Thyroid gland (tissue), 4 donors: ENCODE results near the gene BCAS3.

Source experiments
- CTCF ChIP-seq, 6 experiments: fragments of 200-600 bp in 3 of 6; fragments of 450-650 bp in 3 of 6; sonication (generic) in 3 of 6; IDR thresholded peaks; one replicate each; pipeline ENCODE4 v1.5.1; 2016 to 2019; ENCODE audit warnings: antibody characterized with exemption in 6 of 6, mild to moderate bottlenecking in 2 of 6, inconsistent platforms in 1 of 6, moderate library complexity in 1 of 6
- POLR2A ChIP-seq, 2 donors: fragments of 450-650 bp; IDR thresholded peaks; one replicate each; pipeline ENCODE4 v1.6.1; 2017; ENCODE audit warnings: antibody characterized with exemption in 2 of 2, mild to moderate bottlenecking in 2 of 2, moderate library complexity in 1 of 2

DNA sequence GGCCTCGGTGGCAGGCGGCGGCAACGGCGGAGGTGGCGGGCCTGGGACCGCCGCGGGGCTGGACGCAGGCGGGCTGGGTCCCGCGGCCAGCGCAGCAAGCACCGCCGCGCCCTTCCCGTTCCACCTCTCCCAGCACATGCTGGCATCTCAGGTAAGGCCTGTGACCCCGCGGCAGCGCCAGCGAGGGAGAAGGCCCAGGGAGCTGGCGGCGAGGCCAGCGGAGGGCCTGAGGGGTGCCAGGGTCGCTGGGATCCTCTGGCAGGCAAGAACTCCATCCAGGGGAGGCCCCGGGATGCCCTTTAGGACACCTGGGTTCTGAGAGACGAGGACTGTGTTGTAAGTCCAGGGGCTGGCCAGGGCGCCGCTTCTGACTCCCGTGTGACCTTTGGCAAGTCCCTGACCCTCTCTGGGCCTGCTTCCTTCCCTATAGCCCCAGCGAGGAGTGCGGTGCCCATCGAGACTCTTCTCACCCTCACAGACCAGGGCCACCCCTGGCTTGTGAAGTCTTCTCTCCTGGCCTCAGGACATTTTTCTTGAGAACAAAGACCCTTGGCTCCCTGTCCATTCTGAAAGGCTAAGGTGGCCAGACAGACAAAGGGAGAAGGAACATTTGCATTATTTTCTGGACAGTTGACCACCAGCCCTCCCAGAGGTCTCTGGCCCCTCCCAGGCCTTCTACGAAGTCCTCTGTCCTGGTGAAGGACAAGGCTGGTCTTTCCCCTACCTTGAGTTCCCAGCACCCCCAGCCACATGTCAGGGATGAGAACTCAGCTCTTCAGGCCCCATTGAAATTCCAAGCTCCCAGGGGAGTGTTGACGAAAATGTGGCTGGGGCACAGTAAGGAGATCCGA is 728.3 kb downstream of the BCAS3 start:
- no peak for TF ChIP-seq CTCF (IDR thresholded peaks at IDR 0.05)
- no peak for TF ChIP-seq POLR2A (IDR thresholded peaks at IDR 0.05)
